SU-DHL-6 (cell line): ENCODE measurements around the gene ADAMTS14.
"Not testable (repeated sequence)": the region's sequence is repeated elsewhere in the genome, so short reads cannot be mapped to it uniquely, and the experiment has no call there.

Experiments
- H2AFZ ChIP-seq: fragments of 200-600 bp; sonication (generic); 2 replicates; pipeline ENCODE4 v1.6.1; 2014; ENCODE audit warnings: low read depth, mild to moderate bottlenecking, moderate library complexity, mixed read lengths, antibody characterized with exemption, low read length; ENCODE audit not compliant: severe bottlenecking
- H3F3A ChIP-seq: fragments of 200-600 bp; shearing (Covaris generic); 2 replicates; pipeline ENCODE4 v1.6.0; 2016; ENCODE audit warnings: antibody characterized with exemption, mild to moderate bottlenecking; ENCODE audit not compliant: insufficient read depth
- H3K27ac ChIP-seq: fragments of 200-600 bp; sonication (generic); 2 replicates; pipeline ENCODE4 v1.5.1; 2016; ENCODE audit warnings: low read depth, mild to moderate bottlenecking, low read length, moderate library complexity, mixed read lengths
- H3K27me3 ChIP-seq: fragments of 200-600 bp; sonication (generic), shearing (Covaris generic); 2 replicates; pipeline ENCODE4 v1.6.0; 2014; ENCODE audit warnings: mild to moderate bottlenecking, low read length
- H3K36me3 ChIP-seq: fragments of 200-600 bp; sonication (generic); 2 replicates; pipeline ENCODE4 v1.6.1; 2014; ENCODE audit warnings: mild to moderate bottlenecking, low read length, mixed read lengths
- H3K4me2 ChIP-seq: fragments of 300-600, 200-600 bp; shearing (Covaris generic), sonication (generic); 2 replicates; pipeline ENCODE4 v1.6.0; 2014; ENCODE audit warnings: low read length, low read depth, mild to moderate bottlenecking; ENCODE audit not compliant: poor library complexity, severe bottlenecking
- H3K4me3 ChIP-seq: fragments of 200-600 bp; sonication (generic); 2 replicates; pipeline ENCODE4 v1.5.1; 2014; ENCODE audit warnings: antibody characterized with exemption, low read length, mild to moderate bottlenecking, mixed read lengths; ENCODE audit not compliant: insufficient read depth, poor library complexity, severe bottlenecking
- H3K79me2 ChIP-seq: fragments of 200-600 bp; sonication (generic); 2 replicates; pipeline ENCODE4 v1.6.1; 2014; ENCODE audit warnings: mild to moderate bottlenecking, low read length, moderate library complexity; ENCODE audit not compliant: insufficient read depth
- H3K9ac ChIP-seq: fragments of 200-600 bp; sonication (generic); 2 replicates; pipeline ENCODE4 v1.7.0; 2014; ENCODE audit warnings: mild to moderate bottlenecking, low read length
- H3K9me2 ChIP-seq: fragments of 200-600 bp; sonication (generic); replicated peaks from 2 replicates; pipeline ENCODE4 v1.6.1; 2014; ENCODE audit warnings: low read length; ENCODE audit not compliant: insufficient read depth
- H3K9me3 ChIP-seq: fragments of 200-600 bp; sonication (generic); 2 replicates; pipeline ENCODE4 v1.6.1; 2014; ENCODE audit warnings: low read length, mixed read lengths; ENCODE audit not compliant: insufficient read depth
- H4K20me1 ChIP-seq: fragments of 200-600 bp; sonication (generic); 2 replicates; pipeline ENCODE4 v1.6.1; 2014; ENCODE audit warnings: low read depth, mild to moderate bottlenecking, antibody characterized with exemption, low read length, moderate library complexity, mixed read lengths
- EZH2phosphoT487 ChIP-seq: fragments of 200-600 bp; sonication (generic), shearing (Covaris generic); conservative IDR thresholded peaks from 2 replicates; pipeline ENCODE4 v1.6.1; 2018; ENCODE audit warnings: mild to moderate bottlenecking, antibody characterized with exemption, low read length, moderate library complexity, mixed read lengths
- TF ChIP-seq, protein P1 (sequence below): fragments of 200-600 bp; sonication (generic); IDR thresholded peaks from one replicate; pipeline ENCODE4 v1.5.1; 2017; ENCODE audit warnings: antibody characterized with exemption, mild to moderate bottlenecking, low read length, moderate library complexity; ENCODE audit not compliant: insufficient read depth, poor library complexity, severe bottlenecking

ADAMTS14 gene

DNA sequence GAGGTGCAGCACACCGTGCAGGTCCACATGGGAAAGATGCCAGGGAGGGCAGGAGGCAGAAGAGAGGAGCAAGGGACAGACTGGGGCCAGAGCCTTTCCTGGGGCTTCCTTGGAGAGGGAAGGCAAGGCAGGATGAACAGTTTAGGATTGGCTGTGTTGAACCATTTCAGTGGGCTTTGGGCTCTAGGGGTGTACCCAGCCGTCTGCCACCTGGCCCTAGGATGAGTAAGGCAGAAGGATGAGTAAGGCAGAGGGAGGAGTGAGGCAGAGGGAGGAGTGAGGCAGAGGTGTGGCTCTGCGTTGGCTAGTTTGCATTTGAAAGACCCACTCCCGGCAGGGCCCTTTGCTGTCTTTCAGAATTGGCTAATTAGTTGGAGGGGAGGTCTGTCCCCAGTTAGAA lies 38.3 kb upstream of the ADAMTS14 start:
- Histone ChIP-seq H3K9me3 (peaks cover 10% of the 10 kb centered on the region; the same call in 1 of the 2 replicates), H3K9me2 (no peaks in the 10 kb centered on the region), H3K36me3 (no peaks in the 10 kb centered on the region), H3K27me3 (no peaks in the 10 kb centered on the region), H3K4me2 (no peak overlapping the region), H4K20me1 (no peaks in the 10 kb centered on the region), H3K4me3 (no peak overlapping the region), H3K79me2 (no peaks in the 10 kb centered on the region), H3K27ac (no peak overlapping the region), H3F3A (no peaks in the 10 kb centered on the region), H2AFZ (no peak overlapping the region), H3K9ac (no peak overlapping the region)
- TF ChIP-seq, protein P1, sequence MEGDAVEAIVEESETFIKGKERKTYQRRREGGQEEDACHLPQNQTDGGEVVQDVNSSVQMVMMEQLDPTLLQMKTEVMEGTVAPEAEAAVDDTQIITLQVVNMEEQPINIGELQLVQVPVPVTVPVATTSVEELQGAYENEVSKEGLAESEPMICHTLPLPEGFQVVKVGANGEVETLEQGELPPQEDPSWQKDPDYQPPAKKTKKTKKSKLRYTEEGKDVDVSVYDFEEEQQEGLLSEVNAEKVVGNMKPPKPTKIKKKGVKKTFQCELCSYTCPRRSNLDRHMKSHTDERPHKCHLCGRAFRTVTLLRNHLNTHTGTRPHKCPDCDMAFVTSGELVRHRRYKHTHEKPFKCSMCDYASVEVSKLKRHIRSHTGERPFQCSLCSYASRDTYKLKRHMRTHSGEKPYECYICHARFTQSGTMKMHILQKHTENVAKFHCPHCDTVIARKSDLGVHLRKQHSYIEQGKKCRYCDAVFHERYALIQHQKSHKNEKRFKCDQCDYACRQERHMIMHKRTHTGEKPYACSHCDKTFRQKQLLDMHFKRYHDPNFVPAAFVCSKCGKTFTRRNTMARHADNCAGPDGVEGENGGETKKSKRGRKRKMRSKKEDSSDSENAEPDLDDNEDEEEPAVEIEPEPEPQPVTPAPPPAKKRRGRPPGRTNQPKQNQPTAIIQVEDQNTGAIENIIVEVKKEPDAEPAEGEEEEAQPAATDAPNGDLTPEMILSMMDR, result no peak
- TF ChIP-seq EZH2phosphoT487, result no peak

GRCh38 chr10:70634515-70634914 lies 37.8 kb upstream of the ADAMTS14 start:
- H3K4me3 ChIP-seq, H3K27me3 ChIP-seq, H3K36me3 ChIP-seq, H3K4me2 ChIP-seq, H3K9me3 ChIP-seq, H3K27ac ChIP-seq, H3K79me2 ChIP-seq, H4K20me1 ChIP-seq, H3K9ac ChIP-seq, H3F3A ChIP-seq, H2AFZ ChIP-seq, H3K9me2 ChIP-seq: not testable (repeated sequence)

- not testable (repeated sequence) for H3K9me2 ChIP-seq, H3F3A ChIP-seq, H3K27ac ChIP-seq, H2AFZ ChIP-seq, H3K27me3 ChIP-seq, H4K20me1 ChIP-seq, H3K9me3 ChIP-seq, H3K9ac ChIP-seq, H3K36me3 ChIP-seq, H3K4me2 ChIP-seq, H3K4me3 ChIP-seq, H3K79me2 ChIP-seq
Measured at GRCh38 chr10:70639640-70640383, 32.5 kb upstream of the ADAMTS14 start.

DNA sequence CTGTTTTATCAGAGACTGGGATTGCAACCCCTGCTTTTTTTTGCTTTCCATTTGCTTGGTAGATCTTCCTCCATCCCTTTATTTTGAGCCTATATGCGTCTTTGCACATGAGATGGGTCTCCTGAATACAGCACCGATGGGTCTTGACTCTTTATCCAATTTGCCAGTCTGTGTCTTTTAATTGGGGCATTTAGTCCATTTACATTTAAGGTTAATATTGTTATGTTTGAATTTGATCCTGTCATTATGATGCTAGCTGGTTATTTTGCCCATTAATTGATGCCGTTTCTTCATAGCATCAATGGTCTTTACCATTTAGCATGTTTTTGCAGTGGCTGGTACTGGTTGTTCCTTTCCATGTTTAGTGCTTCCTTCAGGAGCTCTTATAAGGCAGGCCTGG lies 29.0 kb upstream of the ADAMTS14 start:
- H3F3A ChIP-seq, H3K4me2 ChIP-seq, H4K20me1 ChIP-seq, H3K79me2 ChIP-seq, H2AFZ ChIP-seq, H3K9ac ChIP-seq, H3K36me3 ChIP-seq, H3K27ac ChIP-seq, H3K27me3 ChIP-seq, H3K4me3 ChIP-seq, H3K9me2 ChIP-seq: not testable (repeated sequence)
- H3K9me3 ChIP-seq, result peaks cover 12% of the 10 kb centered on the region; the same call in 1 of the 2 replicates

DNA sequence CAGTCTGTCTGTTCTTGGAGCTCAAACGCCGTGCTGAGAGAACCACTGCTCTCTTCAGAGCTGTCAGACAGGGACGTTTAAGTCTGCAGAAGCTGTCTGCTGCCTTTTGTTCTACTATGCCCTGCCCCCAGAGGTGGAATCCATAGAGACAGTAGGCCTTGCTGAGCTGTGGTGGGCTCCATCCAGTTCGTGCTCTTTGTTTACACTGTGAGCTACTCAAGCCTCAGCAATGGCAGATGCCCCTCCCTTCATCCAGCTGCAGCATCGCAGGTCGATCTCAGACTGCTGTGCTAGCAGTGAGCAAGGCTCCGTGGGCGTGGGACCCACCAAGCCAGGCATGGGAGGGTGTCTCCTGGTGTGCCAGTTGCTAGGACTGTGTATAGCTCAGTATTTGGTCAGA lies 27.3 kb upstream of the ADAMTS14 start:
- H3K9me3 ChIP-seq, result peaks cover 29% of the 10 kb centered on the region; the same call in 1 of the 2 replicates
- not testable (repeated sequence) for H3K27me3 ChIP-seq, H3K79me2 ChIP-seq

More for the DNA sequence above, 27.3 kb upstream of the ADAMTS14 start:
- H2AFZ ChIP-seq, H3K9me2 ChIP-seq, H3K9ac ChIP-seq, H3K4me3 ChIP-seq, H3F3A ChIP-seq, H4K20me1 ChIP-seq, H3K36me3 ChIP-seq, H3K27ac ChIP-seq, H3K4me2 ChIP-seq: not testable (repeated sequence)
